NCI-H1694 treated with DMSO at 0.1 percent for 48 hours (cell line): Measurements from ENCODE around the gene RNU5B-1.
"Not testable (repeated sequence)": the region's sequence is repeated elsewhere in the genome, so short reads cannot be mapped to it uniquely, and the experiment has no call there.

ENCODE experiments used
- DNase-seq: peaks from one replicate; lab custom pipeline; 2025; lab: John Stamatoyannopoulos, UW

Gene RNU5B-1

GRCh38 chr15:65343374-65343981 lies 39.0 kb downstream of the RNU5B-1 start:
- DNase-seq, result no peak

DNA sequence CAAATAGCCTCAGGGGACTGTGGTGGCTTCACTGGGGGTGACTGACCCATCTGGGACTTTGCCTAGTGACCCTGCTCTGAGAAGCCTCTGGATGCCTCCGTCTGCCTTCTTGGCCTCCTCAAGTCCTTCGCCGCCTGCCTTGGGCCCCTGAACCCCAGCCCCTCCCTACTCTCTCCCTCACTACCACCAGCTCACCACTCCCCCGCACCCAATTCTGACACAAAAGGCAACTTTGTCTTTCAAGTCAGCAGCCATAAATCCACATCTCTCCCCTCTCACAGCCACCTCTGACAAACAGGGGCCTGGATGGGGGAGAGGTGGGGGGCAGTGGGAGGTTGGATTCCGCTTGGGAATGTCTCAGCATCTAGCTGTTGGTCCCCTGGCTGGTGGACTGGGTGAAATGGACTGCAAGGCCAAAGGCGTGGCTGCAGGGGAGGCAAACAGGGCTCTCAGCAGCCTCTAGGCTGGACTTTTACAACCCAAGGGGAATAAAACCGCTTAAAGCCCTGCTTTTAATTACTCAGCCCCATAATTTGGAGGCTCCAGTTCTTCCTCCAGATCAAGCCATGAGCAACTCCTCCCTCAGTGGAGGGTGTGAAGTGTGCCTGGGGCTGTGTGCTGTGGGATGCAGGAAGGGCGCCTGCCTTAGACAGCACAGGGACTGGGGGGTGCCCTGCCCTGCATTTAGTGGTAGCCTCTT lies 39.9 kb downstream of the RNU5B-1 start:
- DNase-seq, result no peak

- DNase-seq, result no peak
These were observed 40.4 kb downstream of the RNU5B-1 start for GRCh38 chr15:65344914-65345275.

DNA sequence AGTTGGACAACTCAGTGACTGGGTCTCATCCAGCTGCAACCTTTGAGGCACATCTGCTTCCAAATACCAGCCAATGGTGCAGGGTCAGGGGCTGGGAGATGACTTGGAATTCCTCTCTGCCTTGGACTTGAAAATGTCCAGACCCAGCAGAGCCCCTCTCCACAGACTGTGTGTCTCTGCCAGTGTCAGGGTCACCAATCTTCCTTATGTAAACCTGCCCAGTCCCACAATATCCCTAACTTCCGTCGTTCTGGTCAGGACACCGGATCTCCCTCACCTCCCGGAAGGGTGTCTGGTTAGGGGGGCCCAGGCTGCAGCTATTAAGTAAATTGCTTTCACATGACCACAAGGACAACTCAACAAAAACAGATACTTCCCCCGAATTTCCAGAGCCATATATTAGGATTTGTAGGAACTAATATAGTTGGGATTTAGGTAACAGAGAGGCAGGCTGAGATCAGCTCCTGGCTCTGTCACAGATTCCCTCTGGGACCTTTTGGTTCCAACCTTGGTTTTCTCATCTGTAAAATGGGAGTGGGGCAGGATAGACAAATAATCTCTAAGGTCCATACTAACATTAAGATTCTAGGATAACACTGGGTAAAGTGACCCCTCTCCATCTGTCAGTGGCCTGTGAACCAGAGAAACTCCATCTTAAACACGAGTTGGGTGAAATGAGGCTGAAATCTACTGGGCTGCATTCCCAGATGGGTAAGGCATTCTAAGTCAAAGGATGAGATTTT lies 42.5 kb downstream of the RNU5B-1 start:
- DNase-seq, result no peak

DNA sequence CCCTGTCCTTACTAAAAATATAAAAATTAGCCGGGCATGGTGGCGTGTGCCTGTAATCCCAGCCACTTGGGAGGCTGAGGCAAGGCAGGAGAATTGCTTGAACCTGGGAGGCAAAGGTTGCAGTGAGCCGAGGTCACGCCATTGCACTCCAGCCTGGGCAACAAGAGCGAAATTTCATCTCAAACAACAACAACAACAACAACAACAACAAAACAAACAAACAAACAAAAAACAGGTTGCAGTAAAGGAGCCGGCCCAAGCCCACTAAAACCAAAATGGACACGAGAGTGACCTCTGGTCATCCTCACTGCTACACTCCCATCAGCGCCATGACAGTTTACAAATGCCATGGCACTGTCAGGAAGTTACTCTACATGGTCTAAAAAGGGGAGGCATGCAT lies 43.3 kb downstream of the RNU5B-1 start:
- DNase-seq, result not testable (repeated sequence)

GRCh38 chr15:65349338-65349737 lies 44.9 kb downstream of the RNU5B-1 start:
- DNase-seq, result no peak

GRCh38 chr15:65351972-65352371 lies 47.5 kb downstream of the RNU5B-1 start:
- DNase-seq, result not testable (repeated sequence)
